ENCODE measurements around the gene SULT1A1. TPM values are rescaled to one million over a fixed set of nuclear protein-coding genes. Genes with fewer than 3 reads are reported as not detected.

The SULT1A1 gene
- total and polyA plus RNA-seq, 2 of the 13 experiments (the other 11 are each of a cell fraction or from before 2014, with no cell fraction given), result 114 to 147 TPM

DNA sequence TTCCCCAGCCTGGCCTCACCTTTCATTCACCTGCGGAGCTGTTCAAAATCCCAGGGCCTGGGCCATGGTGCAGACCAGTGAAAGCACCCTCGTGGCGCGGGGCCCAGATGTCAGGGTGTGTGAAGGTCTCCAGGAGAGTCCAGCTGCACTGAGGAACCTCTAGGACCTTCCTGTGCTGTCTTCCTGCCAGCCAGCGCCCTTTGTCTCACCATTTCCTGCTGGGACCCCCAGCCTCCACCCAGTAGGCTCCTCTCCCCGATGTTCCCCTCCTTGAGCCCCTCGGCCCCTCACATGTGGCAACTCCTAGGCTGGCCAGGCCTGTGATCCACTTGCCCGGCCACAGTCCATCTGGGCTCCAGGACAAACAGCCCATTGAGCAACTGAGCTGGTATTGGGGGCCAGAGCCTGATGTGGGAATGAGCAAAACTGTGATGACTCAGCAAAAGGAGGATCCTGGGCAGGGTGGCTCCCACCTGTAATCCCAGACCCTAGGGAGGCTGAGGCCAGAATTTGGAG lies 13.7 kb downstream of the SULT1A1 start (continued):
- TF ChIP-seq, protein P1, sequence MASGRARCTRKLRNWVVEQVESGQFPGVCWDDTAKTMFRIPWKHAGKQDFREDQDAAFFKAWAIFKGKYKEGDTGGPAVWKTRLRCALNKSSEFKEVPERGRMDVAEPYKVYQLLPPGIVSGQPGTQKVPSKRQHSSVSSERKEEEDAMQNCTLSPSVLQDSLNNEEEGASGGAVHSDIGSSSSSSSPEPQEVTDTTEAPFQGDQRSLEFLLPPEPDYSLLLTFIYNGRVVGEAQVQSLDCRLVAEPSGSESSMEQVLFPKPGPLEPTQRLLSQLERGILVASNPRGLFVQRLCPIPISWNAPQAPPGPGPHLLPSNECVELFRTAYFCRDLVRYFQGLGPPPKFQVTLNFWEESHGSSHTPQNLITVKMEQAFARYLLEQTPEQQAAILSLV (CRISPR knock-in tag; IDR thresholded peaks at IDR 0.05; ENCODE audit: borderline replicate concordance), result 0 out of 2 replicates have a peak, but pooled peaks have one; percentile 54
- TF ChIP-seq ATF1 (CRISPR knock-in tag; IDR thresholded peaks at IDR 0.05) (no peak), CHD4 (IDR thresholded peaks at IDR 0.05; ENCODE audit: borderline replicate concordance, low read length) (no peak), ZNF780A (CRISPR knock-in tag; IDR thresholded peaks at IDR 0.05) (no peak), MYNN (CRISPR knock-in tag; IDR thresholded peaks at IDR 0.05; ENCODE audit: low read depth) (no peak), HNRNPUL1 (IDR thresholded peaks at IDR 0.05; ENCODE audit: low read depth, low read length) (no peak), ZNF564 (CRISPR knock-in tag; IDR thresholded peaks at IDR 0.05) (0 out of 2 replicates have a peak, but pooled peaks have one; percentile 67), SOX6 (IDR thresholded peaks at IDR 0.05) (no peak), SOX6 (CRISPR knock-in tag; IDR thresholded peaks at IDR 0.05) (peak; percentile 55), ZNF260 (CRISPR knock-in tag; IDR thresholded peaks at IDR 0.05; ENCODE audit: borderline replicate concordance, low read depth) (no peak), ETV6 (CRISPR knock-in tag; conservative IDR thresholded peaks at IDR 0.05) (no peak), ZNF232 (CRISPR knock-in tag; IDR thresholded peaks at IDR 0.05; ENCODE audit: borderline replicate concordance) (no peak), MEF2D (CRISPR knock-in tag; IDR thresholded peaks at IDR 0.05) (peak; percentile 42; the same call in 1 of the 2 replicates), ZNF138 (CRISPR knock-in tag; IDR thresholded peaks at IDR 0.05; ENCODE audit: low read depth) (no peak), SETDB1 (CRISPR knock-in tag; IDR thresholded peaks at IDR 0.05; ENCODE audit: borderline replicate concordance) (no peak), FOXK1 (CRISPR knock-in tag; IDR thresholded peaks at IDR 0.05; ENCODE audit: borderline replicate concordance, low read depth) (no peak), DNMT3B (CRISPR knock-in tag; conservative IDR thresholded peaks at IDR 0.05) (no peak), RARA (CRISPR knock-in tag; IDR thresholded peaks at IDR 0.05) (no peak), ZNF878 (CRISPR knock-in tag; IDR thresholded peaks at IDR 0.05) (no peak)
- TF ChIP-seq, protein P2, sequence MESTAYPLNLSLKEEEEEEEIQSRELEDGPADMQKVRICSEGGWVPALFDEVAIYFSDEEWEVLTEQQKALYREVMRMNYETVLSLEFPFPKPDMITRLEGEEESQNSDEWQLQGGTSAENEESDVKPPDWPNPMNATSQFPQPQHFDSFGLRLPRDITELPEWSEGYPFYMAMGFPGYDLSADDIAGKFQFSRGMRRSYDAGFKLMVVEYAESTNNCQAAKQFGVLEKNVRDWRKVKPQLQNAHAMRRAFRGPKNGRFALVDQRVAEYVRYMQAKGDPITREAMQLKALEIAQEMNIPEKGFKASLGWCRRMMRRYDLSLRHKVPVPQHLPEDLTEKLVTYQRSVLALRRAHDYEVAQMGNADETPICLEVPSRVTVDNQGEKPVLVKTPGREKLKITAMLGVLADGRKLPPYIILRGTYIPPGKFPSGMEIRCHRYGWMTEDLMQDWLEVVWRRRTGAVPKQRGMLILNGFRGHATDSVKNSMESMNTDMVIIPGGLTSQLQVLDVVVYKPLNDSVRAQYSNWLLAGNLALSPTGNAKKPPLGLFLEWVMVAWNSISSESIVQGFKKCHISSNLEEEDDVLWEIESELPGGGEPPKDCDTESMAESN (CRISPR knock-in tag; conservative IDR thresholded peaks at IDR 0.05), result no peak; the same call in 1 of the 2 replicates
- TF ChIP-seq, protein P3, sequence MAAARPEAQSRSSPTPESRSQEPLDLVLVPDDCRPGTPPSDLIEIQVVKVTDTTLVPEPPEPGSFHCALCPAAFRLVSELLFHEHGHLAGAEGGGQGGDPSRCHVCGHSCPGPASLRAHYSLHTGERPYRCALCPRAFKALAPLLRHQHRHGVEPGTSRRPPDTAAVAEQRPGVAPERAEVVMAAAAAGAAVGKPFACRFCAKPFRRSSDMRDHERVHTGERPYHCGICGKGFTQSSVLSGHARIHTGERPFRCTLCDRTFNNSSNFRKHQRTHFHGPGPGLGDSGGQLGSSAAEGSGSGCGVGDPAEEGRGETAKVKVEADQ (CRISPR knock-in tag; IDR thresholded peaks at IDR 0.05; ENCODE audit: borderline replicate concordance), result no peak
- TF ChIP-seq, protein P4, sequence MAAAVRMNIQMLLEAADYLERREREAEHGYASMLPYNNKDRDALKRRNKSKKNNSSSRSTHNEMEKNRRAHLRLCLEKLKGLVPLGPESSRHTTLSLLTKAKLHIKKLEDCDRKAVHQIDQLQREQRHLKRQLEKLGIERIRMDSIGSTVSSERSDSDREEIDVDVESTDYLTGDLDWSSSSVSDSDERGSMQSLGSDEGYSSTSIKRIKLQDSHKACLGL (CRISPR knock-in tag; IDR thresholded peaks at IDR 0.05), result peak; percentile 56; the same call in 1 of the 2 replicates
- TF ChIP-seq, protein P5, sequence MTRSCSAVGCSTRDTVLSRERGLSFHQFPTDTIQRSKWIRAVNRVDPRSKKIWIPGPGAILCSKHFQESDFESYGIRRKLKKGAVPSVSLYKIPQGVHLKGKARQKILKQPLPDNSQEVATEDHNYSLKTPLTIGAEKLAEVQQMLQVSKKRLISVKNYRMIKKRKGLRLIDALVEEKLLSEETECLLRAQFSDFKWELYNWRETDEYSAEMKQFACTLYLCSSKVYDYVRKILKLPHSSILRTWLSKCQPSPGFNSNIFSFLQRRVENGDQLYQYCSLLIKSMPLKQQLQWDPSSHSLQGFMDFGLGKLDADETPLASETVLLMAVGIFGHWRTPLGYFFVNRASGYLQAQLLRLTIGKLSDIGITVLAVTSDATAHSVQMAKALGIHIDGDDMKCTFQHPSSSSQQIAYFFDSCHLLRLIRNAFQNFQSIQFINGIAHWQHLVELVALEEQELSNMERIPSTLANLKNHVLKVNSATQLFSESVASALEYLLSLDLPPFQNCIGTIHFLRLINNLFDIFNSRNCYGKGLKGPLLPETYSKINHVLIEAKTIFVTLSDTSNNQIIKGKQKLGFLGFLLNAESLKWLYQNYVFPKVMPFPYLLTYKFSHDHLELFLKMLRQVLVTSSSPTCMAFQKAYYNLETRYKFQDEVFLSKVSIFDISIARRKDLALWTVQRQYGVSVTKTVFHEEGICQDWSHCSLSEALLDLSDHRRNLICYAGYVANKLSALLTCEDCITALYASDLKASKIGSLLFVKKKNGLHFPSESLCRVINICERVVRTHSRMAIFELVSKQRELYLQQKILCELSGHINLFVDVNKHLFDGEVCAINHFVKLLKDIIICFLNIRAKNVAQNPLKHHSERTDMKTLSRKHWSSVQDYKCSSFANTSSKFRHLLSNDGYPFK (CRISPR knock-in tag; IDR thresholded peaks at IDR 0.05; ENCODE audit: borderline replicate concordance), result peak; percentile 33; the same call in 1 of the 2 replicates
